Activated CD4-positive, alpha-beta T cell treated with anti-CD3 and anti-CD28 coated beads, Interleukin-2, amount 10 ng/mL, durations not matched to agents 7 days and 5 days (primary cell): ENCODE measurements around the gene BOD1. TPM values are rescaled to one million over a fixed set of nuclear protein-coding genes. Genes with fewer than 3 reads are reported as not detected.

Experiments used
- CTCF ChIA-PET: fragments of 350-600 bp; sonication (Branson Sonifier 250); formaldehyde crosslinking; loops from one replicate; lab custom pipeline; 2021; ENCODE audit warnings: antibody characterized with exemption; lab: Charles Lee
- POLR2A ChIA-PET: fragments of 350-600 bp; sonication (Branson Sonifier 250); formaldehyde crosslinking; loops from one replicate; lab custom pipeline; 2021; ENCODE audit warnings: antibody characterized with exemption; lab: Charles Lee
- DNase-seq: peaks from one replicate; pipeline ENCODE4 v3.0.0-alpha.2; 2020
- H3K27ac Mint-ChIP-seq: one replicate; pipeline ENCODE4 v1.8.0; 2021; ENCODE audit warnings: mild to moderate bottlenecking, moderate library complexity, mixed read lengths
- H3K27me3 Mint-ChIP-seq: one replicate; pipeline ENCODE4 v1.8.0; 2021; ENCODE audit warnings: mixed read lengths
- H3K36me3 Mint-ChIP-seq: one replicate; pipeline ENCODE4 v1.8.0; 2021; ENCODE audit warnings: low read depth, mixed read lengths
- H3K4me1 Mint-ChIP-seq: one replicate; pipeline ENCODE4 v1.8.0; 2021; ENCODE audit warnings: mixed read lengths
- H3K4me3 Mint-ChIP-seq: one replicate; pipeline ENCODE4 v1.8.0; 2021; ENCODE audit warnings: mild to moderate bottlenecking, moderate library complexity, mixed read lengths
- H3K9me3 Mint-ChIP-seq: one replicate; pipeline ENCODE4 v1.8.0; 2021; ENCODE audit warnings: mixed read lengths
- total RNA-seq, 2 experiments: library from RNA; stranded (reverse); gene quantifications; one replicate each; pipeline ENCODE4 v1.2.3, GENCODE V29; 2021

The BOD1 gene
- total RNA-seq, 2 experiments from 2014 or later = 17.7 to 22.6 TPM

GRCh38 chr5:173577166-173577565 is 39.3 kb downstream of the BOD1 start:
- Mint-ChIP-seq H3K27me3 (peaks cover 10% of the 10 kb centered on the region), H3K9me3 (peaks cover 9% of the 10 kb centered on the region), H3K36me3 (no peaks in the 10 kb centered on the region), H3K4me3 (no peak overlapping the region), H3K27ac (no peak overlapping the region), H3K4me1 (no peaks in the 10 kb centered on the region)
- POLR2A ChIA-PET = no interaction called here
- CTCF ChIA-PET = no interaction called here
- DNase-seq = no peak

- no peak overlapping the region for H3K4me3 Mint-ChIP-seq
- ChIA-PET POLR2A (no interaction called here), CTCF (no interaction called here)
- no peak overlapping the region for H3K27ac Mint-ChIP-seq
- no peaks in the 10 kb centered on the region for H3K36me3 Mint-ChIP-seq
- H3K9me3 Mint-ChIP-seq = peaks cover 9% of the 10 kb centered on the region
- peaks cover 14% of the 10 kb centered on the region for H3K27me3 Mint-ChIP-seq
- no peaks in the 10 kb centered on the region for H3K4me1 Mint-ChIP-seq
- no peak for DNase-seq
These were observed 40.5 kb downstream of the BOD1 start for GRCh38 chr5:173575985-173576384.

GRCh38 chr5:173574983-173575382 is 41.5 kb downstream of the BOD1 start:
- Mint-ChIP-seq H3K4me1 (no peaks in the 10 kb centered on the region), H3K27ac (no peak overlapping the region), H3K36me3 (no peaks in the 10 kb centered on the region), H3K27me3 (peaks cover 14% of the 10 kb centered on the region), H3K9me3 (peaks cover 9% of the 10 kb centered on the region), H3K4me3 (no peak overlapping the region)
- ChIA-PET CTCF (no interaction called here), POLR2A (no interaction called here)
- DNase-seq = no peak

- Mint-ChIP-seq H3K27me3 (peaks cover 14% of the 10 kb centered on the region), H3K4me3 (no peak overlapping the region), H3K36me3 (no peaks in the 10 kb centered on the region), H3K4me1 (no peaks in the 10 kb centered on the region), H3K9me3 (no peaks in the 10 kb centered on the region), H3K27ac (no peak overlapping the region)
- ChIA-PET POLR2A (no interaction called here), CTCF (interaction anchor here (0.6 to 1.1 kb wide), 4 partner anchors 10 to 209 kb away, joined by 3 read pairs; no protein-coding TSS in a partner anchor)
- DNase-seq = peak; percentile 61
These were observed 43.1 kb downstream of the BOD1 start for GRCh38 chr5:173573126-173573960.

GRCh38 chr5:173572431-173573125 is 43.9 kb downstream of the BOD1 start:
- no peaks in the 10 kb centered on the region for H3K4me1 Mint-ChIP-seq
- H3K9me3 Mint-ChIP-seq = no peaks in the 10 kb centered on the region
- no peak overlapping the region for H3K27ac Mint-ChIP-seq
- peaks cover 14% of the 10 kb centered on the region for H3K27me3 Mint-ChIP-seq
- H3K36me3 Mint-ChIP-seq = no peaks in the 10 kb centered on the region
- DNase-seq = no peak
- no peak overlapping the region for H3K4me3 Mint-ChIP-seq
- ChIA-PET POLR2A (no interaction called here), CTCF (interaction anchor here (0.7 to 1.1 kb wide), 3 partner anchors 11 to 209 kb away, joined by 3 read pairs; no protein-coding TSS in a partner anchor)

- no peak for DNase-seq
- peaks cover 17% of the 10 kb centered on the region for H3K27me3 Mint-ChIP-seq
- H3K4me1 Mint-ChIP-seq = no peaks in the 10 kb centered on the region
- H3K36me3 Mint-ChIP-seq = no peaks in the 10 kb centered on the region
- CTCF ChIA-PET = no interaction called here
- no peaks in the 10 kb centered on the region for H3K9me3 Mint-ChIP-seq
- no peak overlapping the region for H3K4me3 Mint-ChIP-seq
- POLR2A ChIA-PET = no interaction called here
- no peak overlapping the region for H3K27ac Mint-ChIP-seq
These were observed 45.9 kb downstream of the BOD1 start for GRCh38 chr5:173570321-173571090.

- POLR2A ChIA-PET = no interaction called here
- CTCF ChIA-PET = interaction anchor here (1.8 kb wide), 1 partner anchor 11 kb away, joined by 4 read pairs; no protein-coding TSS in a partner anchor
- H3K9me3 Mint-ChIP-seq = no peaks in the 10 kb centered on the region
- H3K27ac Mint-ChIP-seq = no peak overlapping the region
- no peak overlapping the region for H3K4me3 Mint-ChIP-seq
- no peaks in the 10 kb centered on the region for H3K36me3 Mint-ChIP-seq
- H3K27me3 Mint-ChIP-seq = peaks cover 14% of the 10 kb centered on the region
- no peaks in the 10 kb centered on the region for H3K4me1 Mint-ChIP-seq
- DNase-seq = no peak
These were observed 47.7 kb downstream of the BOD1 start for GRCh38 chr5:173568703-173569102.

GRCh38 chr5:173568128-173568527 is 48.3 kb downstream of the BOD1 start:
- CTCF ChIA-PET = interaction anchor here (1.8 kb wide), 1 partner anchor 11 kb away, joined by 4 read pairs; no protein-coding TSS in a partner anchor
- H3K27ac Mint-ChIP-seq = no peak overlapping the region
- no peaks in the 10 kb centered on the region for H3K9me3 Mint-ChIP-seq
- no peaks in the 10 kb centered on the region for H3K36me3 Mint-ChIP-seq
- no peak for DNase-seq
- peaks cover 13% of the 10 kb centered on the region for H3K27me3 Mint-ChIP-seq
- POLR2A ChIA-PET = no interaction called here
- H3K4me3 Mint-ChIP-seq = no peak overlapping the region
- H3K4me1 Mint-ChIP-seq = no peaks in the 10 kb centered on the region

- no peak for DNase-seq
- peaks cover 8% of the 10 kb centered on the region for H3K27me3 Mint-ChIP-seq
- CTCF ChIA-PET = interaction anchor here (1.8 kb wide), 1 partner anchor 12 kb away, joined by 4 read pairs; no protein-coding TSS in a partner anchor
- peaks cover 4% of the 10 kb centered on the region for H3K9me3 Mint-ChIP-seq
- no peaks in the 10 kb centered on the region for H3K4me1 Mint-ChIP-seq
- H3K4me3 Mint-ChIP-seq = no peak overlapping the region
- H3K27ac Mint-ChIP-seq = no peak overlapping the region
- H3K36me3 Mint-ChIP-seq = no peaks in the 10 kb centered on the region
- POLR2A ChIA-PET = no interaction called here
These were observed 48.9 kb downstream of the BOD1 start for GRCh38 chr5:173567548-173567947.

- Mint-ChIP-seq H3K4me3 (no peak overlapping the region), H3K36me3 (no peaks in the 10 kb centered on the region), H3K9me3 (peaks cover 13% of the 10 kb centered on the region), H3K27me3 (peaks cover 8% of the 10 kb centered on the region), H3K4me1 (no peaks in the 10 kb centered on the region), H3K27ac (no peak overlapping the region)
- ChIA-PET POLR2A (interaction anchor here (0.6 kb wide), 1 partner anchor 305 kb away, joined by 3 read pairs; no protein-coding TSS in a partner anchor), CTCF (interaction anchor here (0.7 kb wide), 1 partner anchor 1779 kb away, joined by 3 read pairs; no protein-coding TSS in a partner anchor)
- DNase-seq = no peak
These were observed 50.9 kb downstream of the BOD1 start for GRCh38 chr5:173565491-173566072.

- CTCF ChIA-PET = no interaction called here
- H3K9me3 Mint-ChIP-seq = peaks cover 13% of the 10 kb centered on the region
- no peaks in the 10 kb centered on the region for H3K4me1 Mint-ChIP-seq
- POLR2A ChIA-PET = no interaction called here
- no peak overlapping the region for H3K27ac Mint-ChIP-seq
- H3K4me3 Mint-ChIP-seq = no peak overlapping the region
- H3K27me3 Mint-ChIP-seq = peaks cover 8% of the 10 kb centered on the region
- DNase-seq = no peak
- H3K36me3 Mint-ChIP-seq = no peaks in the 10 kb centered on the region
These were observed 52.3 kb downstream of the BOD1 start for GRCh38 chr5:173564106-173564505.

- Mint-ChIP-seq H3K27ac (no peak overlapping the region), H3K36me3 (no peaks in the 10 kb centered on the region), H3K9me3 (peaks cover 13% of the 10 kb centered on the region), H3K4me3 (no peak overlapping the region), H3K27me3 (peaks cover 8% of the 10 kb centered on the region), H3K4me1 (no peaks in the 10 kb centered on the region)
- ChIA-PET CTCF (no interaction called here), POLR2A (no interaction called here)
- DNase-seq = no peak
These were observed 53.2 kb downstream of the BOD1 start for GRCh38 chr5:173563246-173563645.
